ENCODE data around the gene METTL8. TPM values are rescaled to one million over a fixed set of nuclear protein-coding genes. Genes with fewer than 3 reads are reported as not detected.

METTL8 gene
- total RNA-seq, 2 donors from 2014 or later: 16.0 to 35.6 TPM

DNA sequence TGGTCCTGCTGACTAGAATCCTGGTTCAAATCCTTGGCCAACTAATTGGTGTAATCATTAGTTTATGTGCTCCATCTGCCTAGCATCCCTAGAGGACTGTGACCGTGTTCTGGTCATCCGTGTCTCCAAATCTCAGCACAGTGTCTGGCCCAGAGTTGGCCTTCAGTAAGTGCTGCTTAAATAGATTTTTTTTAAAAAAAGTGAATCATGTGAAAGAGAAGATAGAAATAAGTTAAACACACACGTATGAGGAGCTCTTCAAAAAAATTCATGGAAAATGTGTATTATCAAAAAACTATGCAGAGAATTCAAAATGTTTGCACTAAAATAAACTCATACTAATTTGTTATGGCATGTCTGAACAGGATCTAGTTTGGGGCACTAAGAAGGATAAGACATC is 143.8 kb downstream of the METTL8 start:
- no peaks in the 10 kb centered on the region for H3K36me3 Mint-ChIP-seq
- DNase-seq (ENCODE audit: low spot score) (no peak), ATAC-seq (no peak)
- H3K27me3 Mint-ChIP-seq: peaks cover 6 to 7% of the 10 kb centered on the region in 2 donors
- no peak overlapping the region for H3K4me3 Mint-ChIP-seq
- no peaks in the 10 kb centered on the region for H3K9me3 Mint-ChIP-seq
- no peaks in the 10 kb centered on the region for H3K4me1 Mint-ChIP-seq (ENCODE audit: low read depth in 2 of 2)
- H3K27ac Mint-ChIP-seq: no peak overlapping the region

GRCh38 chr2:171289316-171289715 is 144.5 kb downstream of the METTL8 start:
- Mint-ChIP-seq H3K27ac (no peak overlapping the region), H3K36me3 (no peaks in the 10 kb centered on the region), H3K4me3 (no peak overlapping the region), H3K9me3 (no peaks in the 10 kb centered on the region), H3K4me1 (ENCODE audit: low read depth in 2 of 2) (no peaks in the 10 kb centered on the region), H3K27me3 (peaks cover 3 to 6% of the 10 kb centered on the region in 2 donors)
- DNase-seq (ENCODE audit: low spot score) (no peak), ATAC-seq (no peak)

- Mint-ChIP-seq H3K27me3 (peaks cover 3 to 6% of the 10 kb centered on the region in 2 donors), H3K36me3 (no peaks in the 10 kb centered on the region), H3K4me1 (ENCODE audit: low read depth in 2 of 2) (no peaks in the 10 kb centered on the region), H3K4me3 (no peak overlapping the region), H3K9me3 (no peaks in the 10 kb centered on the region), H3K27ac (no peak overlapping the region)
- no peak for DNase-seq (ENCODE audit: low spot score)
- ATAC-seq: no peak
These were observed 146.2 kb downstream of the METTL8 start for GRCh38 chr2:171287611-171288010.

GRCh38 chr2:171287036-171287571 is 146.7 kb downstream of the METTL8 start:
- no peak overlapping the region for H3K27ac Mint-ChIP-seq

GRCh38 chr2:171281110-171281509 is 152.7 kb downstream of the METTL8 start:
- ATAC-seq: no peak
- Mint-ChIP-seq H3K9me3 (no peaks in the 10 kb centered on the region), H3K36me3 (no peaks in the 10 kb centered on the region), H3K27ac (no peak overlapping the region), H3K4me1 (ENCODE audit: low read depth in 2 of 2) (no peaks in the 10 kb centered on the region), H3K4me3 (no peak overlapping the region), H3K27me3 (peaks cover 0 to 2% of the 10 kb centered on the region in 2 donors)
- DNase-seq (ENCODE audit: low spot score): no peak

More at GRCh38 chr2:171287036-171287571, 146.7 kb downstream of the METTL8 start:
- H3K9me3 Mint-ChIP-seq: no peaks in the 10 kb centered on the region
- no peaks in the 10 kb centered on the region for H3K36me3 Mint-ChIP-seq
- no peak overlapping the region for H3K4me3 Mint-ChIP-seq
- DNase-seq (ENCODE audit: low spot score) (no peak), ATAC-seq (no peak)
- H3K4me1 Mint-ChIP-seq (ENCODE audit: low read depth in 2 of 2): no peaks in the 10 kb centered on the region
- peaks cover 3 to 6% of the 10 kb centered on the region in 2 donors for H3K27me3 Mint-ChIP-seq

GRCh38 chr2:171279983-171280790 is 153.6 kb downstream of the METTL8 start:
- H3K4me3 Mint-ChIP-seq: no peak overlapping the region
- no peaks in the 10 kb centered on the region for H3K36me3 Mint-ChIP-seq
- no peaks in the 10 kb centered on the region for H3K9me3 Mint-ChIP-seq
- ATAC-seq: no peak
- no peak overlapping the region for H3K27ac Mint-ChIP-seq
- H3K4me1 Mint-ChIP-seq (ENCODE audit: low read depth in 2 of 2): no peaks in the 10 kb centered on the region
- no peak for DNase-seq (ENCODE audit: low spot score)
- peaks cover 0 to 2% of the 10 kb centered on the region in 2 donors for H3K27me3 Mint-ChIP-seq

- no peak for DNase-seq (ENCODE audit: low spot score)
- H3K27ac Mint-ChIP-seq: no peak overlapping the region
- no peaks in the 10 kb centered on the region for H3K36me3 Mint-ChIP-seq
- no peak for ATAC-seq
- no peaks in the 10 kb centered on the region for H3K4me1 Mint-ChIP-seq (ENCODE audit: low read depth in 2 of 2)
- peaks cover 0 to 2% of the 10 kb centered on the region in 2 donors for H3K27me3 Mint-ChIP-seq
- no peak overlapping the region for H3K4me3 Mint-ChIP-seq
- H3K9me3 Mint-ChIP-seq: no peaks in the 10 kb centered on the region
These were observed 159.0 kb downstream of the METTL8 start for GRCh38 chr2:171274757-171275156.

DNA sequence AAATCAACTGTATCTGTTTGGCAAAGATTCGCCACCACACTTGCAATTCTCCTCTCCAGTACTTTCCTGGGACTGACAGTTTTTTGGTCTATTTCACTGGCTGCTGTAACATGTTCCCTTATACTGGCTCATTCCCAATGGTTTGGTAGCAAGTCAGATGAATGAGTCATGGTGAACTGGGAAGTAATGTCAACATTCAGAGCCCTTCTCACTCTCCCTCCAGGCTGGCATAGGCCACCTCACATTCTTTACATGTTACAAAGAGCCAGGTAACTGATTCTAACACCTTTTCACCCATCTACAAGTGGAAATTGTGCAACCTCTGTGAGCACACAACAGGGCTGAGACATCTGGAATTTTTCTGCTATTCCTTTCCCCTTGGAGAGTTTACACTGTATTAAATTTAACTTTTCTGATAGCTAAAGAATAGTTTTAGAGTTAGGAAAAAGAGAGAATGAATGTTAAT is 161.8 kb downstream of the METTL8 start:
- Mint-ChIP-seq H3K4me1 (ENCODE audit: low read depth in 2 of 2) (no peaks in the 10 kb centered on the region), H3K9me3 (no peaks in the 10 kb centered on the region), H3K4me3 (no peak overlapping the region), H3K36me3 (no peaks in the 10 kb centered on the region), H3K27ac (no peak overlapping the region), H3K27me3 (no peaks in the 10 kb centered on the region)
- DNase-seq (ENCODE audit: low spot score): no peak
- ATAC-seq: no peak

DNA sequence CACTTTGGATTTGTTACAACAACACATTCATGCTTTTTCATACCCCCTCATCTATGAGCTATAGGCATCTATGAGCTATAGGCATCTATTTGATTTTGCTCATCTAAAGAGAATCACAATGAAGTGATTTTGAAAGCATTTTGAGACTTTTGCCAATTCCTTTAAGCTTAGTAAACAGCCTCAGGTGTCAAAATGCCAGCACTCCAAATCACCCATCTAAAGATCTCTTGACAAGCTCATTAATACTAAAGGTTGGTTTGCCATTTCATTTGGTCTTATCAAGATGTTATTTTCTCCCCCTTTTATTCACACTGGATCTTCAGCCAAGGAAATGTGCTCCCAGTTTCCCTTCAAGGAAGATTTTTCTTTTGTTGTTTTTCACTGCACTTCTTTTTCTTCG is 162.4 kb downstream of the METTL8 start:
- ATAC-seq (no peak), DNase-seq (ENCODE audit: low spot score) (no peak)
- Mint-ChIP-seq H3K36me3 (no peaks in the 10 kb centered on the region), H3K27ac (no peak overlapping the region), H3K9me3 (no peaks in the 10 kb centered on the region), H3K4me3 (no peak overlapping the region), H3K27me3 (no peaks in the 10 kb centered on the region), H3K4me1 (ENCODE audit: low read depth in 2 of 2) (no peaks in the 10 kb centered on the region)

DNA sequence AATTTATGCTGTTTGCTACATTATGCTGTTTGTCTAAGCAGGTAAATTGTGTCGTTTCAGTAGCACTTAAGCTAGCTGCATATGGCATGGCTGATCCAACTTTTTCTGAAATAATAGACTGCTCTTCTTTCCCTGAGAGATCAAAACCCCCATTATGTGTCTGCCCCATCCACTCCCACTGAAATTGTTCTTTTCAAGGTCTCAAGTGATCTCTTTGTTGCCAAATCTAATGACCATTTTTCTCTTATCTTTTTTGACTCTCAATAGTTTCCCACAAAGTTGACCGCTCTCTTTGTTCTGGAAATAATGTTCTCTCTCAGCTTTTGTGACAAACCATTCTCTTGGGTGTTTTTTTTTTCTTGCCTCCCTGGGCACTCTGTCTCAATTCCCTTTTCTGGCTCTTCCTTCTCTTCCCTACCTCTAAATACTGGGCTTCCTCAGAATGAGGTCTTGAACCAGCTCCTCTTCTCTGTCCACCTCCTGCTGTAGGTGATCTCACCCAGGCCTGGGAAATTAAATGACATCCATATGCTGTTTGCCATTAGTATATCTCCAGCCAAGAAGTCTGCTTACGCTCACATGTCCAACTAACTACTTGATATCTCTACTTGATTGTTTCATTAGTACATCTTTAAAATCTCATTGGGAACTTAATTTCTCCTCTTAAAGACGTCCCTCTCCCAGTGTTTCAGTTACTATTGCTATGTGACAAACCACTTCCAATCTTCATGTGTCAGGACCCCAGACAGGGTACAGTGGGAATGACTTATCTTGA is 165.7 kb downstream of the METTL8 start:
- H3K4me3 Mint-ChIP-seq: no peak overlapping the region
- DNase-seq (ENCODE audit: low spot score) (no peak), ATAC-seq (no peak)
- H3K9me3 Mint-ChIP-seq: no peaks in the 10 kb centered on the region
- no peaks in the 10 kb centered on the region for H3K36me3 Mint-ChIP-seq
- H3K4me1 Mint-ChIP-seq (ENCODE audit: low read depth in 2 of 2): no peaks in the 10 kb centered on the region
- H3K27me3 Mint-ChIP-seq: no peaks in the 10 kb centered on the region
- H3K27ac Mint-ChIP-seq: no peak overlapping the region

Other genes starting within 250 kb of the METTL8 start
- gene DCAF17, start 236 bp upstream of the METTL8 start, total RNA-seq: 10 to 100 TPM; 12.4 to 17.5 TPM
- gene CYBRD1, start 88.5 kb upstream of the METTL8 start, total RNA-seq: 1 to 10 TPM in 1 of 2 donors, under 1 TPM in 1; 0.78 to 5.2 TPM